Stimulated activated CD4-positive, alpha-beta T cell treated with anti-CD3 and anti-CD28 coated beads, Interleukin-1b, Interleukin-23, amount 100 ng/mL, for 24 hours (primary cell): ENCODE measurements around the gene PPP1R12C.
A peak's percentile ranks its signal among the peaks of the same experiment; 100 is the strongest.
"Not testable (repeated sequence)": the region's sequence is repeated elsewhere in the genome, so short reads cannot be mapped to it uniquely, and the experiment has no call there.

Source experiments
- DNase-seq, 4 experiments: peaks; one replicate each; pipeline ENCODE4 v3.0.0-alpha.2; 2020; ENCODE audit warnings: low read depth in 4 of 4, low spot score in 1 of 4

The PPP1R12C gene

DNA sequence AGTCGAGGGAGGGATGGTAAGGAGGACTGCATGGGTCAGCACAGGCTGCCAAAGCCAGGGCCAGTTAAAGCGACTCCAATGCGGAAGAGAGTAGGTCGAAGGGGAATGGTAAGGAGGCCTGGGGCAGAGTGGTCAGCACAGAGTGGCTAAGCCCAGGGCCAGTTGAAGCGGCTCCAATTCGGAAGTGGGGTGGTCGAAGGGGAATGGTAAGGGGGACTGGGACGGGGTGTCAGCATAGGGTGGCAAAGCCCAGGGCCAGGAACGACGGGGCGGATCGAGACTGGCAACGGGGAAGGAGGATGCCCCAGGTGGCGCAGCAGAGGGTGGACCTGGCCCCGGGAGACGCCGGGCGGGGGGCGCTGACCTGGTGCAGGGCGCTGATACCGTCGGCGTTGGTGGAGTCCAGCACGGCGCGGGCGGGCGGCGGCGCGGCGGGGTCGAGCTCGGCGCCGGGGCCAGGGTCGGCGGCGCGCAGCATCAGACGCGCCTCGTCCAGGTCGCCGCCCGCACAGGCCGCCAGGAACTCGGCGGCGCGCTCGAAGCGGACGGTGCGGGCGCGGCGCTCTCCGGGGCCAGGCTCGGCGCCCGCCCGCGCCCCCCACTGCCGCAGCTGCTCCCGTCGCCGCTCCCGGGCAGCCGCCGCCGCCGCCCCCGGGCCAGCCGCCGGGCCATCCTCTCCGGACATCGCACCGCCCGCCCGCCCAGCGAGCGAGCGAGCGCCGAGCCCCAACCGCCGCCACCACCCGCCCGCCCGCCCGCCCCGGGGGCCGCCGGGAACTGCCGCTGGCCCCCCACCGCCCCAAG is at the start of gene PPP1R12C:
Gene PPP1R12C (minus strand): TSS at position 779 of the 804 bp plus-strand sequence. CDS start 94 bp downstream, at position 685.
- DNase-seq: no peak

DNA sequence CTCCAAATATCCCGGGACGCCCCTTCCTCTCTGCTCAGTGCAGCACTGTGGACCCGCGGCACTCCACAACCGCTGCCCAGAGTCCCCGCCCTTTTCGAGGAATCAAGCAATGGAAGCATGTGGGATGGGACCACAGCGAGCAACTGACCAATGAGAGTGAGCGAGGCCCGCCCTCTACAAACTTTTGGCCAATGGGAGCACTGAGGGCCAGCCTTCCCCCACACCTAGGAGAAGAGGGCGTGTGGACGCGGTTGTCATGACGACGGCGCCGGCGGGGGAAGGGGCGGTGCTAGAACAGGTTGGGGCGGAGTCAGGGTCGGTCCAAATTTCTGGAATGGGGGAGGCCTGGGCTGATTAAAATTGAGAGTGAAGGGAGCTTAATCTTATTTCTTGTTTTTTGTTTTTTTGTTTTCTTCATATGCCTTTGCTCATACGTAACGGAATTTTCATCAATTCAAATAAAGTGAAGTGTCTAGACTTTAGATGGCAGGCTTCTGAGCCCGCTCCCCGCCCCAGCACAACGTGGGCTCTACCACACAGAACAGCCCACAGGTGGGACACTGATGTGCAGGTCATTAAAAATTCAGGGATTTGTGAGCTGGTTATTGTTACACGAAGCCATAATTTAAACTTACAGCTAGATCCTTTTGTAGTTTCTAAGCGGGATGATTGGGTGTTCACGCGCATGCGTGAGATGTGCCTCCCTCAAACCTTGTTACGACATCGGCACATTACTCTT is 49.3 kb upstream of the PPP1R12C start, which contains the start of gene DNAAF3:
Gene DNAAF3 (minus strand): TSS at position 84 of the 739 bp plus-strand sequence. CDS start 200 bp downstream, outside the sequence.
- peak in 3 of 4 experiments; percentile 42 to 76 (median 68) for DNase-seq

- DNase-seq: no peak
These were observed 48.6 kb upstream of the PPP1R12C start for GRCh38 chr19:55165952-55166529.

- no peak for DNase-seq
These were observed 44.3 kb upstream of the PPP1R12C start for GRCh38 chr19:55161571-55162322.

DNA sequence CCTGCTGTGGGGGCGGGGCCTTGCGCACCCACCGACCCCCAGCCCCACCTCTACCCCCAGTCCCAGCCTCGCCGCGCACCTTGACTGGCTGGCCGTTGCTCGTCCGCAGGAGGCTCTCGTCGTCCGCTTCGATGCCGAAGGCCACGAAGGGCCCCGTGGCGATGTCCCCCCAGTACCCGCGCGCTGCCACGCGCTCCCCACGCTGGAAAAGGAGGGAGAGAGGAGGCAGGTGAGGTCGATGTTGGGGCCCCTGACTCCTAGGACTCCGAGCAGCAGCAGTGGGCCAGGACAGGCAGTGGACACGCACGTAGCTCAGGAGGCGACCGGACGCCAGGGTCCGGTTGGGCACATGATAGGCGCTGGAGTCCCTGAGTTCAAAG is 43.5 kb upstream of the PPP1R12C start:
- no peak for DNase-seq

GRCh38 chr19:55160128-55160985 is 42.9 kb upstream of the PPP1R12C start:
- DNase-seq: peak; percentile 68 to 86 (median 82)

GRCh38 chr19:55158848-55159749 is 41.7 kb upstream of the PPP1R12C start:
- DNase-seq: no peak

- no peak for DNase-seq
These were observed 41.0 kb upstream of the PPP1R12C start for GRCh38 chr19:55158423-55158822.

DNA sequence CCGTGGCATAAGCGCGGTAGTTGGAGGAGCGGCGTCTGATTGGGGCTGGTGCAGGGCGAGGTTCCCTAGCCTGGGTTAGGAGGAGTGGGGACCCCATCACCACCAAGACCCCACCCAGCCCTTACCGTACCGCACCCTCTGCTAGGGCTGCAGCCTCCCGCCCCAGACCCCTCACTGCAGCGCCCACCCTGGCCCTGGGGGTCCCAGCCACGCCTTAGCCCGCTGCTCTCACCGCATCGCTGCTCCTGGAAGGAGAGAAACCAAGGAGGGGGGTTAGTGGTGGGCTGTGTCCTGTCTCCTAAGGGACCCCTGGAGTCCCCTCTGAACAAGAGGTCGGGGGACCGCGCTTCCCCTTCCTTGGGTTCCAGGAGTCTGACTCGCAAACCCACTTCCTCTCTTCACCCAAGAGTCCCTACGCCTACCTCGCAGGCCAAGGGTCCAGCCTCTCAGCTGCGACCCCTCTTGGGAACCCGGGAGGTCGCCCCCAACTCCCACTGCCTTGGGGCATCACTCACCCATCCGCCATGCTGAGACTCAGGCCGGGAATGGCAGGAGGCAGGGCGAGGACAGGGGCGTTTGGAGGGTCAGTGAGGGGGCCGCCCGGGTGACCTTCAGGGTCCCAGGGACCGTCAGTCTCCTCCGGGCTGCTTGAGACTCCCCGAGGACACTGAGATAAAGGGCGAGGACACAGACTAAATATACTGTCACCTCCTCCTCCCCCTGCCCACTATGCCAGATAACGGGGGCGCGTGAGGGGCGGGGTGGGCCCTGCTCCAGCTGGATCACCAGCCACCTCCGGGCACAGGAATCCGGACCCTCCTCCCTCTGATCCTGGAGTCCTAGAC is 39.8 kb upstream of the PPP1R12C start, which contains the start of gene TNNI3:
Gene TNNI3 (minus strand): TSS at position 669 of the 845 bp plus-strand sequence. CDS start 143 bp downstream, at position 526.
- DNase-seq: no peak

GRCh38 chr19:55156202-55157063 is 39.0 kb upstream of the PPP1R12C start:
- DNase-seq: no peak

GRCh38 chr19:55155784-55156183 is 38.3 kb upstream of the PPP1R12C start:
- DNase-seq: not testable (repeated sequence)

DNA sequence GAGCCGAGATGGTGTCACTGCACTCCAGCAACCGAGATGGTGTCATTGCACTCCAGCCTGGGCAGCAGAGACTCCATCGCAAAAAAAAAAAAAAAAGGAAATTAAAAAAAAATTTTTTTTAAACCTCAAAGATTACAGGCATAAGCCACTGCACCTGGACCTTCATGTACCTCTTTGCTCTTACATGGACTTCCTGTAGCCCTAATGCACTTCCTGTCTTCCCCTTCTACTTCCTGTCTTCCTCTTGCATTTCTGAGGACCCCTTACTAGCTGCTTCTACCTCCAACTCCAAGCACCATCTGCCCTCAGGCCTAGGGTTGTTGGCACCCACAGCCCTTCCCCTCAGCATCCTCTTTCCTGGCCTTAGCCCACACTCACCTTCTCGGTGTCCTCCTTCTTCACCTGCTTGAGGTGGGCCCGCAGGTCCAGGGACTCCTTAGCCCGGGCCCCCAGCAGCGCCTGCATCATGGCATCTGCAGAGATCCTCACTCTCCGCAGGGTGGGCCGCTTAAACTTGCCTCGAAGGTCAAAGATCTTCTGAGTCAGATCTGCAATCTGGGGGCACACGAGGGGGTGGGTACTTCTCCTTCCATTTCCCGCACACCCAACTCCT is 36.3 kb upstream of the PPP1R12C start:
- no peak for DNase-seq

- DNase-seq: no peak
These were observed 34.6 kb upstream of the PPP1R12C start for GRCh38 chr19:55152017-55152416.

GRCh38 chr19:55149078-55150003 is 31.9 kb upstream of the PPP1R12C start, which contains the start of gene TNNT1:
TSS of gene TNNT1 (minus strand) at chr19:55149206. CDS start at chr19:55147157, 2,049 bp downstream.
- DNase-seq: no peak

GRCh38 chr19:55147545-55148251 is 30.3 kb upstream of the PPP1R12C start:
- DNase-seq: no peak
